ENCODE results near the gene DAZAP1. TPM values are rescaled to one million over a fixed set of nuclear protein-coding genes. Genes with fewer than 3 reads are reported as not detected.

Gene DAZAP1
- total and polyA plus RNA-seq, 2 of the 4 experiments (the other 2 are of a cell fraction) = 22.0 to 62.8 TPM

DNA sequence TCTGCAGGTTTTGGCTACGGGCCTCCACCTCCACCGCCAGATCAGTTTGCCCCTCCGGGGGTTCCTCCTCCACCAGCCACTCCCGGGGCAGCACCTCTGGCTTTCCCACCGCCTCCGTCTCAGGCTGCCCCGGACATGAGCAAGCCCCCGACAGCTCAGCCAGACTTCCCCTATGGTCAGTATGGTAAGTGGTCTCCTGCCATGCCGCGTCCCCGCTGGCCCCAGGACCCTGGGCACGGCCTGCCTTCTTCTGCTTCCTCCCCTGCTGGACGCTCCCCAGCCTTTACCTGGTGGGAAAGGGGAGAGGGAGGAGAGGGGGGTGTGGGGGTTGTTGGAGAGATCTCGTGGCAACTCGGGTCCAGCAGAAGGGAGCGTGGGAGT is 25.1 kb downstream of the DAZAP1 start:
- no peak overlapping the region for H3K4me3 ChIP-seq (ENCODE audit: insufficient read depth, low read depth, low read length)
- no peak overlapping the region for H3K27ac ChIP-seq (ENCODE audit: insufficient read depth, low read length)
- H4K5ac ChIP-seq (ENCODE audit: low read depth, low read length) = no peak overlapping the region
- no peak overlapping the region for H3K4me2 ChIP-seq (ENCODE audit: low read depth, low read length)
- no peak overlapping the region for H3K9ac ChIP-seq (ENCODE audit: low read depth, low read length)
- no peak overlapping the region for H2BK20ac ChIP-seq (ENCODE audit: low read depth, low read length)
- H3K79me1 ChIP-seq (ENCODE audit: low read depth in 1 of 2, low read length in 2 of 2) = peaks cover 19 to 48% of the 10 kb centered on the region in 2 experiments
- no peaks in the 10 kb centered on the region for H3K4me1 ChIP-seq (ENCODE audit: control insufficient read depth, insufficient read depth, low read length)
- H3K56ac ChIP-seq (ENCODE audit: extremely low read depth, insufficient read depth, low read length) = no peak overlapping the region
- no peaks in the 10 kb centered on the region for H3K9me3 ChIP-seq (ENCODE audit: control insufficient read depth, insufficient read depth, low read length)
- intact Hi-C loops (cut with micrococcal nuclease) (no loop called here), dilution Hi-C loops (cut with HindIII; ENCODE audit: low sequenced_read_pairs, unreplicated experiment) (no loop called here), in situ Hi-C loops (cut with MboI; ENCODE audit: low sequenced_read_pairs) (no loop called here)
- 97% methylated on average over 7 of the region's 16 CpGs; no CpG with 5 or more reads in 1 of the 2 experiments for WGBS, 2 experiments (ENCODE audit: extremely low coverage in 2 of 2, insufficient read length in 1 of 2)
- H4K20me1 ChIP-seq (ENCODE audit: insufficient read depth, low read length) = peaks cover 14% of the 10 kb centered on the region
- H2BK5ac ChIP-seq (ENCODE audit: low read depth, low read length, poor library complexity, severe bottlenecking) = no peak overlapping the region
- no peak overlapping the region for H3K23ac ChIP-seq (ENCODE audit: low read depth, low read length)
- no peak for TF ChIP-seq RFX5 (IDR thresholded peaks at IDR 0.05; ENCODE audit: low read depth, low read length)
- TF ChIP-seq RCOR1 (IDR thresholded peaks at IDR 0.05; ENCODE audit: insufficient replicate concordance, low read length) = no peak
- TF ChIP-seq FOS (IDR thresholded peaks at IDR 0.05; ENCODE audit: low read depth, low read length) = no peak
- no peak for TF ChIP-seq USF2 (IDR thresholded peaks at IDR 0.05; ENCODE audit: low read depth, low read length)
- TF ChIP-seq MAFK (IDR thresholded peaks at IDR 0.05; ENCODE audit: low read depth, low read length) = no peak
- no peak for TF ChIP-seq BHLHE40 (IDR thresholded peaks at IDR 0.05; ENCODE audit: low read depth, low read length)
- TF ChIP-seq, protein P1, sequence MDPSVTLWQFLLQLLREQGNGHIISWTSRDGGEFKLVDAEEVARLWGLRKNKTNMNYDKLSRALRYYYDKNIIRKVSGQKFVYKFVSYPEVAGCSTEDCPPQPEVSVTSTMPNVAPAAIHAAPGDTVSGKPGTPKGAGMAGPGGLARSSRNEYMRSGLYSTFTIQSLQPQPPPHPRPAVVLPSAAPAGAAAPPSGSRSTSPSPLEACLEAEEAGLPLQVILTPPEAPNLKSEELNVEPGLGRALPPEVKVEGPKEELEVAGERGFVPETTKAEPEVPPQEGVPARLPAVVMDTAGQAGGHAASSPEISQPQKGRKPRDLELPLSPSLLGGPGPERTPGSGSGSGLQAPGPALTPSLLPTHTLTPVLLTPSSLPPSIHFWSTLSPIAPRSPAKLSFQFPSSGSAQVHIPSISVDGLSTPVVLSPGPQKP (IDR thresholded peaks at IDR 0.05; ENCODE audit: borderline replicate concordance, low read depth, low read length) = no peak
- no peak for TF ChIP-seq SMC3 (IDR thresholded peaks at IDR 0.05; ENCODE audit: low read depth, low read length)
- no peak for TF ChIP-seq RAD21 (IDR thresholded peaks at IDR 0.05; ENCODE audit: low read length)
- TF ChIP-seq CEBPB (IDR thresholded peaks at IDR 0.05; ENCODE audit: low read depth, low read length) = no peak
- TF ChIP-seq, protein P2, sequence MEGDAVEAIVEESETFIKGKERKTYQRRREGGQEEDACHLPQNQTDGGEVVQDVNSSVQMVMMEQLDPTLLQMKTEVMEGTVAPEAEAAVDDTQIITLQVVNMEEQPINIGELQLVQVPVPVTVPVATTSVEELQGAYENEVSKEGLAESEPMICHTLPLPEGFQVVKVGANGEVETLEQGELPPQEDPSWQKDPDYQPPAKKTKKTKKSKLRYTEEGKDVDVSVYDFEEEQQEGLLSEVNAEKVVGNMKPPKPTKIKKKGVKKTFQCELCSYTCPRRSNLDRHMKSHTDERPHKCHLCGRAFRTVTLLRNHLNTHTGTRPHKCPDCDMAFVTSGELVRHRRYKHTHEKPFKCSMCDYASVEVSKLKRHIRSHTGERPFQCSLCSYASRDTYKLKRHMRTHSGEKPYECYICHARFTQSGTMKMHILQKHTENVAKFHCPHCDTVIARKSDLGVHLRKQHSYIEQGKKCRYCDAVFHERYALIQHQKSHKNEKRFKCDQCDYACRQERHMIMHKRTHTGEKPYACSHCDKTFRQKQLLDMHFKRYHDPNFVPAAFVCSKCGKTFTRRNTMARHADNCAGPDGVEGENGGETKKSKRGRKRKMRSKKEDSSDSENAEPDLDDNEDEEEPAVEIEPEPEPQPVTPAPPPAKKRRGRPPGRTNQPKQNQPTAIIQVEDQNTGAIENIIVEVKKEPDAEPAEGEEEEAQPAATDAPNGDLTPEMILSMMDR (conservative IDR thresholded peaks at IDR 0.05; ENCODE audit: low read depth, low read length) = no peak
- TF ChIP-seq NFE2L2 (IDR thresholded peaks at IDR 0.05; ENCODE audit: low read depth, low read length) = no peak
- TF ChIP-seq POLR2A (IDR thresholded peaks at IDR 0.05; ENCODE audit: low read depth, low read length) = no peak
- BruUV-seq (replicated peaks) = no TSS peak
- ChIA-PET POLR2A (ENCODE audit: unreplicated experiment) (no interaction called here), CTCF (no interaction called here)
- no peak overlapping the region for H2BK120ac ChIP-seq (ENCODE audit: low read depth, low read length)
- no peak overlapping the region for H2AK5ac ChIP-seq (ENCODE audit: low read depth, low read length)
- no peak overlapping the region for H2AFZ ChIP-seq (replicated peaks; ENCODE audit: low read length, poor library complexity)
- ATAC-seq (ENCODE audit: low read depth) (no peak), DNase-seq (no peak)
- H3K14ac ChIP-seq (replicated peaks; ENCODE audit: low read depth, low read length) = no peak overlapping the region
- H4K91ac ChIP-seq (ENCODE audit: insufficient read depth, low read depth, low read length) = no peak overlapping the region
- H3K9me1 ChIP-seq (ENCODE audit: insufficient read depth, low read length) = no peaks in the 10 kb centered on the region; the same call in 1 of the 2 replicates
- H2BK15ac ChIP-seq (ENCODE audit: low read depth, low read length) = no peak overlapping the region
- H3K36me3 ChIP-seq (ENCODE audit: control insufficient read depth, insufficient read depth, low read length) = peaks cover 60% of the 10 kb centered on the region
- H3K4ac ChIP-seq (ENCODE audit: low read depth, low read length) = no peak overlapping the region
- H4K8ac ChIP-seq (ENCODE audit: low read depth in 2 of 2, low read length in 2 of 2) = no peak overlapping the region
- no peak overlapping the region for H2AK9ac ChIP-seq (replicated peaks; ENCODE audit: low read depth, low read length, poor library complexity)
- H3K18ac ChIP-seq (ENCODE audit: low read depth, low read length) = no peak overlapping the region
- H3K27me3 ChIP-seq (ENCODE audit: control insufficient read depth, insufficient read depth, low read length) = no peaks in the 10 kb centered on the region
